HG02938 (cell line): Measurements from ENCODE around the gene CNTN1.
"Not testable (repeated sequence)": the region's sequence is repeated elsewhere in the genome, so short reads cannot be mapped to it uniquely, and the experiment has no call there.

ENCODE experiments used
- ATAC-seq: cut with Tn5 transposase; IDR thresholded peaks from one replicate; pipeline ENCODE4 v1.9.1; 2021; ENCODE audit warnings: mild to moderate bottlenecking, moderate library complexity; ENCODE audit not compliant: unreplicated experiment

Gene CNTN1

DNA sequence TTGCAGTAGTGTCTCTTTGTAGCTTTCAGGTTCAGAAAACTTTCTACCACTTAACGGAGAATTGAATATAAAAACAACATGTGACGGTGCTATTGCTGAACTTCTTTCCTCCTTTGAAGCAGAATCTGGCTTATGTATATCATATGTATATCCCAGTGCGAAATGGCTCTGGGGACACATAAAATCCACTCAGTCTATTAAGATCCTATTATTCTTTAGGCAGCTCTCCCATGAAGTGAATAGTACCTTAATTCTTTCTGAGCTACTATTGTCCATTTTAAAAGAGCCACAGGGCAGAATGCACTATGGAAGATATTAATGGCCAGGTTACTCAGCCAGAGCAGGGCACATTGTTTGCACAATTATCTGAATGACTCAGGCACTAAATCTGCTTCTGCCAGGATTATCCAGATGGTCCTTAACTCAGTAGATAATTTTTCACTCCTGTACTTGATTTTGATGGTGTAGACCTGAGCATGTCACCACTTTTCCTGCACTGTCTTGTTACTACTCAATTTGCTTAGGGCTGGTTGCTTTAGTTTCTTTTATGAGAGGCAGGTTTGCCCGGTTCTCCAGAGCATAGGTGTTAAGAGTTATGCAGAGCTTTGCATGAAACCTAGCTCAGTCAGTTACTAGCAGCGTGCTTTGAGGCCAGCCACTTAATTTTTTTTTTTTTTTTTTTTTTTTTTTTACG is 5.5 kb downstream of the CNTN1 start:
- no peak for ATAC-seq

DNA sequence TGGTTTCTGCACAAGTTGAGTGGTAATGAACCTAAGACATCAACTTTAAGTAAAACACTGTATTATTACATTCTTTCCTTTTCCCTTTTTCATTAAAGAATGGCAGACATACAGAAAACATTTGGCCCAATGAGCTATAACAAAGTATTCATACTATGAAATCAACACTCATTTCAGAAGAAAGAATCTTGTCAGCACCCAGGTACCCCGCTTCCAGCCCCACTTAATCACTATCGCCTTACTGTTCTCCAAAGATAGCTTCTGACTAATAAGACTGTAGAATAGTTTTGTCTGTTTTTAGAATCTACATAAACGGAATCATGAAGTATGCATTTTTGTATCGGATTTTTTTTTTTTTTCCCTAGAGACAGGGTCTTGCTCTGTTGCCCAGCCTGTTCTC is 9.5 kb downstream of the CNTN1 start:
- ATAC-seq = peak; percentile 60

DNA sequence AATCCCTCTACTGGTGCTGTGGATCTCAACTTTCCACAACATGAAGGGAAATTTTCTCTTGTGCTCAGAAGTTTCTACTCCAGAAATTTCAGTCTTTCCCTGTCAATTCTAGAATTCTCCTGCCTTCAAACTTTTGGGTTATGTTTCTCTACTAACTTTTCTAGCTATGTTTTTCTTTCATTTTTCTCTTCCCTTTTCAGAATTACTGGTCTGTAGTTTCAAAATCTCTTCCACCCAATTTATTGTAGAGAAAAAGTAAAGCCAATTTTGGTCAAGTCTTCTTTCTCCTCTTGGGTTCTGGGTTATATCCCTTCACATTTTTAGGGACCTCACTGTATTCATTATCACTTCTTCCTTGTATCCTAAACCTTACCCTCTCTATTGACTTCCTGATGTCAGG is 18.9 kb downstream of the CNTN1 start:
- no peak for ATAC-seq

DNA sequence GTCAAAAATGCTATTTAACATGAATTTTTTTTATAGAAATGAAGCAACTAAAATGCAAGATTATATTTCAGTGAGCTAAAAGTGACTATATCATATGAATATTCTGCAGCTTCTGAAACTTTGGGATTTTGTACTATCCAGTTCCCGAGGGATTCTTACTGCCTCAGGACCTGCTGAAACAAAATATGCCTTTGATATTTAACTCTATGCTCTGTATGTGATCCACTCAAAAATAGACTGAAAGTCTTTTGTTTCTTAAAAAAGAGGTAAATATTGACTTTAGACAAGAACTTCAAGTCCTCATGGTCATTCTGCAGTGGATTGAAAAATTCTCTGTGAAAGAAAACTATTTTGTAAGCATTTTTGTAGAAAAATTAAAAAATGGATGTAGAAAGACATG is 22.4 kb downstream of the CNTN1 start:
- no peak for ATAC-seq

DNA sequence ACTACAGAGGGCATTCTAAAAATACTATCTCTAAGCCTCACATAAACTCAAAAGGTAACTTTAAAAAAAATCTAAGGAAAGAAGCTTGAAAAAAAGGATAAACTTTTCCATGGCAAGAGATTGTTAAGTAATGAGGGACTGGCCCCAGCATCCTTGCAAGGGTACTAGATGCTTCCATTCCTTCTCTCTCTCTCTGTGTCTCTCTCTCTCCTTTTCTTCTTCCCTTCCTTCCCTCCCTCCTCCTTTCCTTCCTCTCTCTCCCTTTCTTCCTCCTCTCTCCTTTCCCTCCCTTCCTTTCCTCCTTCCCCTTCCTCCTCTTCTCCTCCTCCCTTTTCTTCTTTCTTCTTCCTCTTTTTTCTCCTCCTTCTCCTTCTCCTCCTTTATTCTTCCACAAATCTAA is 23.8 kb downstream of the CNTN1 start:
- ATAC-seq = no peak

DNA sequence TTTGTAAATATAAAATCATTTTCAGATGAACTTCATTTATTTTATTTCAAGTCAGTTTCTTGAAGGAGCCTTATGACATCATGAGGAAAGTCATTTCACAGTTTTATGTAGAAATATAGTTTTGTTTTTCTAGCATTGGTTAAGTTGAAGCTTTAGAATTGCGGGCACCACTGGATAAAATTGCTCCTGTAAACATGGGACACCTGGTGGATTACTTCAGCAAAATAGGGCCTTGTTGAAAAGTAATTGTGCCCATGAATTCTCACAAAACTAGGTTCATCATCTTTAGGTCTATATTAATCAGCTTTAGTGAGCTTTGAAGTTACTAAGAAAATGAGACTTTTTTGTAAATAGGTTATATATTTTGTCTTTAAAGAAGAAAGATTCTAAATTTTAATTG is 25.3 kb downstream of the CNTN1 start:
- no peak for ATAC-seq

DNA sequence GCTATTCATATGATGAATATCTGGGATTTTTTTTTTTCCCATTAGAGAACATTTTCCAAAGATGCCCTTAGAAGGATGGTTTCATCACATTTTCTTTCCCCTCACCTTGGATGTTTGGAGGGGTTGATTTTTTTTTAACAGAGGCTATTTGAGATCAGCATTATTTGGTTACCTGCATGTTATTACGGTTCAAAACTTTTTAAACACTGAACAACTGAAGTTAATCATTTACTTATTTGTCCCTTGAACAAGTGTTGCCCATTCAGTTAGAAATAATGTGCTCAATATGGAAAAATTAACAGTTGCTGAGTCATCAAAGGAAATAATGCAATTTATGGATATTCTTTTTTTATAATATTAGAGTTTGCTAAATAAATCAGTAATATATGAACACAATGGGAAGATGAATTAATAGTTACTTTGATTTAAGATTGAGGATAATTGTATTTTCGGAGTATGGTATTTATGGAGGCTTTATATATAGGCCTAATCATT is 26.7 kb downstream of the CNTN1 start:
- no peak for ATAC-seq

DNA sequence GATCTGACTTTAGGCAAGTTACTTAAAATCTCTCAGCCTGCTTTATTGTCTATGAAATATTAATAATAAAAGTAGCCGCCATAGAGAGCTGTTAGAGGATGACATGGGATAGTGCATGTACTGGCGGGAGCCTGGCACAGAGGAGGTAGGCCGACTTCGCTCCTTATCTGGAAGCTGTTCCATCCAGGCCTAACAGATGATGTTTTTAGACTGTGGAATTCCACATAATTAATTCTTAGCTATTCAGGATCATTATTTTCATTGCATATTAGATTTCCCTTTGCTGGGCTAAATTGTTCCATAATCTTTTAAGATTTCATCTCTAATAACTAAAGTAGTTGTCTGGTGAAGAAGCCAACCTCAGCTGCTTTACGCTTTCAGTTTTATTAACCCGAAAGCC is 30.8 kb downstream of the CNTN1 start:
- no peak for ATAC-seq

DNA sequence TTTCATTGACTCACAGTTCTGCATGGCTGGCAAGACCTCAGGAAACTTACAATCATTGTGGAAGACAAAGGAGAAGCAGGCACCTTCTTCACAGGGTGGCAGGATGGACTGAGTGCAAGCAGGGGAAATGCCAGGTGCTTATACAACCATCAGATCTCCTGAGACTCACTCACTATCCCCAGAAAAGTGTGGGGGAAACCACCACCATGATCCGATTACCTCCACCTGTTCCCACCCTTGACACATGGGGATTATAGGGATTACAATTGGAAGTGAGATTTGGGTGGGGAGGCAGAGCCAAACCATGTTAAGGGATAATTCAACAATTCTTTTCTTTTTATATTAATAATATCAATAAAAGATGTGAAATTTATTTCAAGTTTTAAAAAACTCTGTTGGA is 34.1 kb downstream of the CNTN1 start:
- ATAC-seq = no peak

DNA sequence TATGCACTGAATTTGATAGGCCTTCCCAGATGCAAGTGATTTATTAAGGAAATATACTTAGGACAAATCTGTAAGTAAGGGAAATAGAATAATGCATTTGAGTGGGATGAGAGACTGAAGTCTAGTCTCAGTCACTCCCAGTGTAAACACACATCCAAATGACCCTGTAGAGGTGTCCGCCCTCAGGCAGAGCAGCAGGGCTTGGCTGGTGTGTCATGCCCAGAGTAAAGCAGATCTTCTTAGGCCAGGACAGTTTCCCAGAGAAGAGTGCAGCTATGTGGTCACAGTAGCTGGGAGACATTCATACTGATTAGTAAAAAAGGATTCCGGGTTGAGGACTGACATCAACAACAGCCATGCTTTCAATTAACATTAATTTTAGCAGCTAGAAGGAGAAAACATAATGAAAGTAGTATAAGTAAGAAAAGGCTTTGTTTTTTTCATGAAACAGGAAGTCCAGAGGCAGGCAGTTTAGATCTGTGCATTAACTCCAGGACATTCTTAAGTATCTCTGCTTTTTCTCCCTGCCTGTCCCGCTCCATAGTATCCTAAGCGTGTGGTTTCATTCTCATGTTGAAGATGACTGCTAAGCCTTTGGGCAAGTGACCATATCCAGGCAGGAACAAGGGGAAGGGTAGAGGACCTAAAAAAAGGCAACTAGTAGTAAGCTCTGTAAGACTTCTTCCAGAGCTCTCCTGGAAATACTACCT is 35.7 kb downstream of the CNTN1 start:
- no peak for ATAC-seq

DNA sequence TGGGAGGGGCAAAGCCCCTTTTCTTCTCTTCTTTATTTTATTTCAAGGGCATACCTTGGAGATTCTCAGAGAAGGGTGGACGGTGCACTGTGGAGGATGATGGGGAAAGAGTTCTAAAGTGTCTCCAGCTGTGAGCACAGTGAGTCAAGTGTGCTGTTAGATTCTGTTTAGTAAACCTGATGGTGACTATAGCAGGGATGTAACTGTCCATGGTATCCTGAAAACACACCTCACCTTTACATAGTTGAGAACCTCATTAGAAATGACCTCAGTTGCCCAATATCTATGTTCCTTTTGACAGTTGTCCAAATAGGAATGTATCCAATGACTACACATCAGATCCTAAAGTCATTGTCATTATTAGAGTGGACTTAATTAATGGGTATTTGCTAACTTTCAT is 38.0 kb downstream of the CNTN1 start:
- ATAC-seq = no peak

DNA sequence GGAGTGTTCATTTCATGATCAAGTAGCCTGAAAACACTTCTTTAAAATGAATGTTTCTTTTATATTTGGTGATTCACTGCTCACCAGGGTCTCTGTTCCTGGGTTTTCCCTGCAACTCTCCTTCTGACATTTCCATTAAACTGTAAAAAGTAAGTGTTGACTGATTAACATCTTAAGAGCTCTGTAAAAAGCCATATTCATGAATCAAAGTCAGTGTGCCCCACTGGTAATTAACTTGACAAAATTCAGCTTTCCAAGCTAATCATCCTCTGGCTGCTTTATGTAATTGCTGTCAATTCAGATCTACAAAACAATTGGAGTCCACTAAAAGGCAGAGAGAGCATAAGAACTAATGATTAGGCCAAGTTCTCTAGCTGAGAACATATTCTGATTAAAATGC is 41.6 kb downstream of the CNTN1 start:
- ATAC-seq = no peak

DNA sequence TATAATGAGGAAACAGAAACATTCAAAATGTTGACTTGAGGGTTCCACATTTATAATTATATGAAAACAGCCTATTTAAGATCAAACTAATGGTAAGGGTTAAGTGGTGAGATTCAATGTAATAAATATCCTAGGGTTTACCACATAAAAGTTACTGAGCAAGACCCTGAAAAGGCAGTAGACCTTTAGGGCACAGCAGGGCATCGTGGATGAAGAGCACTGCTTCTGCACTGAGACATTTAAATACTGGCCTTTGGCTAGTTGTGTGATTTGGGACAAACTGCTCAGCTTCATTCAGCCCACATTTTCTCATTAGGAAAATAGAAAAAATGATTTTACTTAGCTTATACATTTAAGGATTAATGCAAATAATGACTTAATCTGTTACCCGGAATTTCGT is 42.0 kb downstream of the CNTN1 start:
- no peak for ATAC-seq

DNA sequence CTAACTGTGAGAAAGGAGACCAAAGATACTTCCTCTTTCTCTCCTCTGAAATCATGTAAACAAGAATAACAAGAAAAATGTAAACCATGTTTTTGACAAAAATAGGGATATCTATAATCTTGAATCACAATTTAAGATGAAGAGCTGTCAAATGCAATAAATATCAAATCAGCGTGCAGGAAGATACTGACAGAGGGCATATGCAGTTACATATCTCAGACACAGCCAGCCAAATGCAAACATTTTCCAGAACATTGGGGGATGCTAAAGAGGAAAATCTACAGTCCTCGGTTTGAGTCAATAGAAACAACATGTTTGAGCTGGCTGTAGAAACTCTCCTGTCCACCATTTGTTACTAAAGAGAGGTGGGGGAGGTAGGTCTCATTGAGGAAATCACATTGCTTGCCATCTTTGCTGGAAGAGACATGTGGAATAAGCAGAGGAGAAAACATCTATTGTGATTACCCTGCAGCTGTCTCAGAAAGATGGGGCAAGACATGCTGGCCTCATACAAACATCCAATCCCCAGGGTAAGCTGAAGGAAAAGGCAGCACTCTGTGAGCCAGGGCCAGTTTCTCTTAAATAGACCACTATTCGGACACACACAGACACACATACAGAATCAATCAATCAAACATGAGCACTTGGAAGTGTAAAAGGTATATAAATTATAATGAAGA is 43.5 kb downstream of the CNTN1 start:
- no peak for ATAC-seq

DNA sequence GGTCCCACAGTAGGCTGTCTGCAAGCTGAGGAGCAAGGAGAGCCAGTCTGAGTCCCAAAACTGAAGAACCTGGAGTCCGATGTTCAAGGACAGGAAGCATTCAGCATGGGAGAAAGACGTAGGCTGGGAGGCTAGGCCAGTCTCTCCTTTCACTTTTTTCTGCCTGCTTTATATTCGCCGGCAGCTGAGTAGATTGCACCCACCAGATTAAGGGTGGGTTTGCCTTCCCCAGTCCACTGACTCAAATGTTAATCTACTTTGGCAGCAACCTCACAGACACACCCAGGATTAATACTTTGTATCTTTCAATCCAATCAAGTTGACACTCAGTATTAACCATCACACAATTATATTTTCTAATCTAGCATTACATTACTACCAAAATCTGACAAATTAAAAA is 45.2 kb downstream of the CNTN1 start:
- ATAC-seq = not testable (repeated sequence)

DNA sequence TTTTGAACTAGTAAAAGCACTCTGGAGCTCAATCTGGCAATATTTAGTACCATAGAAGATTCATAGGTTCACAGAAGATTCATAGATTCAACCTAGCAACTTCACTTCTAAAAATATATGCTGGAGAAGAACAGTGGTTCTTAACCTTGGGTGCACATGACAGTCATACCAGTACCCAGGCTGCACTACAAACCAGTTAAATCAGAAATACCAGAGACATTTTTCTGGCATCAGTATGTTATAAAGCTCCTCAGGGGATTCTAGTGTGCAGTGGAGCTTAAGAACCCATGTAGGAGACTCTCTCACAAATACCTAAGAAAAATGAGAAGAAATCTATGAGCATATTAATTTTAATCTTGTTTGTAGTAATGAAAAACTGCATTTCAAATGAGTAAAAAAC is 46.6 kb downstream of the CNTN1 start:
- no peak for ATAC-seq

DNA sequence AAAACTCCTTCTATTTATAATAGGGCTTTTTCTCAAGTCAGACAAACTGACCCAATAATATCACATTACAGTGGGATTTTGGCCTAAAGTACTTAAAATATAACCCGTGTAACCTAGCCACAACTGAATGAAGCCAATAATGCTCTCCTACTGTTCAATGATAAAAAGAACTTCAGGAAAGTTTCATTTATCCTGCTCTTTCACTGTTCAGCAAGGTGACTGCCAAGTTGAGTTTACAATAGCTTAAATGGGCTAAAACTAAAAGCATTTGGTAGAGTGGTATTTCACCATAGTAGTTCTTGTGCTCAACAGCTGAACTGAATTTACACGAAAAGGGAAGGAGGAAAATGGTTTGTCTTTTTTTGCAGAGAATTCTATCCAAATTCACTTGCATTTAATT is 49.8 kb downstream of the CNTN1 start:
- ATAC-seq = no peak

DNA sequence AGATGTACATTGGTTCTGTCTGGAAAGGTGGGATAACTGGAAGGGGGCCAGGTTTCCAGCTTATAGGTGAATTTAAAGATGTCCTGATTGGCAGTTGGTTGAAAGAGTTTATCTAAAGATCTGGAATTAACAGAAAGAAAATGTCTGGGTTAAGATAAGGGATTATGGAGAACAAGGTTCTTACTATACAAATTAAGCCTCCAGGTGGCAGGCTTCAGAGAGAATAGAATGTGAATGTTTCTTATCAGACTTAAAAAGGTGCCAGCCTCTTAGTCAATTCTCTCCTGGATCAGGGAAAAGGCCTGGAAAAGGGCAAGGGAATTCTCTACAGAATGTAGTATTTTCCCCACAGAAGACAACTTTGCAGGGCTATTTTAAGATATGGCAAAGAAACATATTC is 53.1 kb downstream of the CNTN1 start:
- no peak for ATAC-seq

DNA sequence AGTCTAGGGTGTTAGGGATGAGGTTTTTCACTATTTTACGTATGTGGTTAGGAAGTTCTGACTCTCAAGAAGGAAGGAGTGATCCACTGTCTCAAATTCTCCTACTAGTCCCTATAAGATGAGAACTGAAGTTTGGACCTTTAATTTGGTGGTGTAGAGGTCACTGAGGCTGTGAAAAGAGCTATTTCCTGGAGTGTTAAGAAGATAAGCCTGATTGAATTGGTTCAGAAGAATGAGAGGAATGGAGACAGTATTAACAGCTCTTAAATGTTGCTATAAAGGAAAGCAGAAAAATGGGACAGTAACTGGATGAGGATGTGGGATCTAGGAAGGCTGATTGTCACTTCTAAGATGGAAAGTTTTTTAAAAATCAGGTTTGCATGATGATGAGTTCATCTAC is 57.6 kb downstream of the CNTN1 start:
- ATAC-seq = no peak

DNA sequence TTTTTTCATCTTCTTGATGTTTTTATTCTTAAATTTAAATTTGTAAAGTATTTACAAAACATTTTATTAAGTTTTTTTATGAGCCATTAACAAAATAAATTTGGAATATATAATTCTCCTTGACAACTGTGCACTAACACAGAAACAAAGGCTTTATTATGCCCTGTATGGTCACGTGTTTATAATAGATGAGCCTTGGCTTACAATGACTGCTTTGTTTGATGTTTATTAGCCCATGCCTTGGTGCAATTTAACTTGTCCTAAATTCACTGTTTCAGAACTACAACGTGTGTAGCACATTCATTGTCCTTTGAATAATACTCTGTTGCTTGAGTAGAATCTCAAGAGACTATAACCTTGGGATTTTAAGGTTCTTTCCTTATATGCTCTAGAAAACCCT is 59.8 kb downstream of the CNTN1 start:
- no peak for ATAC-seq

DNA sequence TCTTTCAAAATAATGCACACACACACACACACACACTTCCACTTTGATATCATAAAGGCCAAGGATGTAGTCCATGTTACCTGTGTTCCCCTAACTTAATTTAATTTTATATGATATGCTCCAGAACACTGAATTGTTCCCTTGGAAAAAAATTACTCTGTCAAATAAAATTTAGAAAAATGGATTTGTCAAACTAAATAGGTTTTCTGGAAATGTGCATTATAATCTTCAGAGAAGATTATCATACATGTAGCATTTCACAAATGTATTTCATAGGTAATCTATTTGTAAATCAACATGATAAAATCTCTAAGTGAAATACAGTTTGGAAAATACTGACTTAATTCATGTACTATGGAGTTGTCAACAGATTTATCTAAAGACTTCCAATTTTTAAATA is 68.6 kb downstream of the CNTN1 start:
- ATAC-seq = no peak

DNA sequence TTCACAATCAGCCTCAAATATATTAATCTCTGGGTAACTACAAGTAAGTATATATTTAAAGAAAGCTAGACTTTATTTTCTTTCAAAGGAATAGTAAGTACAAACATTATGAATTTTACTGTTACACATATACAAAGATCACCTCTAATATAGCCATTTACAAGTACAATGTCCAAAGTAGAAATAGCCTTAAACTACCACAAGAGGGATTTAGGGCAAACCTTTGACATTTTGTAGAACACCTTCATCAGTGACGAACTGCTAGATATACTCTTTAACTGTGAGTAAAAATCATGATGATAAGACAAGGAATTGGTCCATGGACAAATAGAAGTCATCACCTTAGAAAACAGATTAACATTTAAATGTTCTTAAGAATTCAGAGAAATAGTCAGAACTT is 69.8 kb downstream of the CNTN1 start:
- no peak for ATAC-seq
